LNCAP (cell line): ENCODE data around the gene MAP4.

Source experiments
- TF ChIP-seq, protein P1 (sequence below): fragments of 450-650 bp; IDR thresholded peaks from 2 replicates; pipeline ENCODE4 v1.5.1; 2017; ENCODE audit warnings: mild to moderate bottlenecking

MAP4 gene

DNA sequence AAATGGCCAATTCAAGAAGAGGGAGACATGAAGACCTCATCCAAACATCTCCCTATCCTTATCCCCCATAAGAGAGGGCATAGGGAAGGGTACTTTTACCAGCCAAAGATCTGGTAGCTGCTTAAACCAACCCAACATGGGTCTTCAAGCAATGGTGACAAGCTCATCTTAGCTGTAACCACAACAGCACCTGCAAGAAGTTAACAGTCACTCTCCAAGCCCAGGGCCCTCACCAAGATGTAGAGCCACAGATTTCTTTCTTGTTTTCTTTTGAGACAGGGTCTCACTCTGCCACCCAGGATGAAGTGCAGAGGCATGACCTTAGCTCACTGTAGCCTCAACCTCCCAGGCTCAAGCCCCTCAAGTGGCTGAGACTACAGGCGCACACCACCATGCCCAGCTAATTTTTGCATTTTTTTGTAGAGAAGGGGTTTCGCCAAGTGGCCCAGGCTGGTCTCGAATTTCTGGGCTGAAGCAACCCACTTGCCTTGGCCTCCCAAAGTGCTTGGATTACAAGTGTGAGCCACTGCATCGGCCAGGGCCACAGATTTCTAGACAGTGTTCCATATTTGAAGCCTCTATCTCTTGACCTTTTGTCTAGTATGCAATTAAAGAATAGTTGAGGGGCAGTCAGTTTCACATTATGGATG is 156.1 kb downstream of the MAP4 start:
- TF ChIP-seq, protein P1, sequence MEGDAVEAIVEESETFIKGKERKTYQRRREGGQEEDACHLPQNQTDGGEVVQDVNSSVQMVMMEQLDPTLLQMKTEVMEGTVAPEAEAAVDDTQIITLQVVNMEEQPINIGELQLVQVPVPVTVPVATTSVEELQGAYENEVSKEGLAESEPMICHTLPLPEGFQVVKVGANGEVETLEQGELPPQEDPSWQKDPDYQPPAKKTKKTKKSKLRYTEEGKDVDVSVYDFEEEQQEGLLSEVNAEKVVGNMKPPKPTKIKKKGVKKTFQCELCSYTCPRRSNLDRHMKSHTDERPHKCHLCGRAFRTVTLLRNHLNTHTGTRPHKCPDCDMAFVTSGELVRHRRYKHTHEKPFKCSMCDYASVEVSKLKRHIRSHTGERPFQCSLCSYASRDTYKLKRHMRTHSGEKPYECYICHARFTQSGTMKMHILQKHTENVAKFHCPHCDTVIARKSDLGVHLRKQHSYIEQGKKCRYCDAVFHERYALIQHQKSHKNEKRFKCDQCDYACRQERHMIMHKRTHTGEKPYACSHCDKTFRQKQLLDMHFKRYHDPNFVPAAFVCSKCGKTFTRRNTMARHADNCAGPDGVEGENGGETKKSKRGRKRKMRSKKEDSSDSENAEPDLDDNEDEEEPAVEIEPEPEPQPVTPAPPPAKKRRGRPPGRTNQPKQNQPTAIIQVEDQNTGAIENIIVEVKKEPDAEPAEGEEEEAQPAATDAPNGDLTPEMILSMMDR, result no peak

DNA sequence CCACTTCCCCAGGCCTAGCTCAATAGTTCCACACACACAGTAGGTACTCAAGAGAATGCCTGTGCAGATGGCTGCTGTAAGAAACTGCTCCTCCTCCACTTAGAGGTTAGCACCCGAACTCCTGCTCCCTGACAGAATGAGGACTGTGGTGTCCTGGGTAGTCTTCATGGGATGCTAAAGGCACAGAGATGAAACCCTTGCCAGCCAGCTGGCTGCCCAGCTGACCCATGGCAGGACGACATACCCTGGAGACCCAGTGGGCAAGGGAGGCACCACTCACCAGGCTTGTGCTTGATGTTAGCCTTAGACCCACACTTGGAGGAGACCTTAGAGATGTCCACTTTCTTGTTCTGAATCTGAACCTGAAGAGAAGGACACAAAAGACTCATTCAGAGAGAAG is 159.1 kb downstream of the MAP4 start:
- TF ChIP-seq, protein P1, result no peak

GRCh38 chr3:47856669-47857068 is 159.5 kb downstream of the MAP4 start:
- TF ChIP-seq, protein P1, result no peak

GRCh38 chr3:47855461-47856383 is 160.5 kb downstream of the MAP4 start:
- TF ChIP-seq, protein P1, result no peak

GRCh38 chr3:47854720-47855455 is 161.3 kb downstream of the MAP4 start:
- TF ChIP-seq, protein P1, result no peak

DNA sequence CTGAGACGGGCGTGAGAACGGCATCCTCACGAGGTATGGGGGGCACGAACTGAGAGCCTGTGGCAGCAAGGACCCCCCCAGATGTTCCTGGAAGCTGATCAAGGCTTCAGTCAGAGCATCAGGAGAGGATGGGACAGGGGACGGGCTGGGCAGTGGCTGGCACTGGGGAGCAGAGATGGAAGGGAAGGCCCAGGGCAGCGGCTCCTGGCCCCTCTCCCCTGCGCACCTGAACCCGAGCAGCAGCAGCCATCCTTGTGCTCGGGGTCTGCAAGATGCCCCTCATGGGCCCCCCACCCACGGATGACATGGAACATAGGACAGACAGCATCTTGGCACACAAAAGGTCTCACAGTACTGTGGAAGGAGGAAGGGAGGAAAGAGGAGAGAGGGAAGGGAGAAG is 161.9 kb downstream of the MAP4 start:
- TF ChIP-seq, protein P1, result no peak
